Activated CD4-positive, CD25-positive, alpha-beta regulatory T cell treated with anti-CD3 and anti-CD28 coated beads, Interleukin-2, amount 50 U/mL, for 72 hours (primary cell): ENCODE data around the gene OR2L2.
"Not testable (repeated sequence)": the region's sequence is repeated elsewhere in the genome, so short reads cannot be mapped to it uniquely, and the experiment has no call there.

Experiments
- DNase-seq: peaks from one replicate; pipeline ENCODE4 v3.0.0; 2021

OR2L2 gene, protein sequence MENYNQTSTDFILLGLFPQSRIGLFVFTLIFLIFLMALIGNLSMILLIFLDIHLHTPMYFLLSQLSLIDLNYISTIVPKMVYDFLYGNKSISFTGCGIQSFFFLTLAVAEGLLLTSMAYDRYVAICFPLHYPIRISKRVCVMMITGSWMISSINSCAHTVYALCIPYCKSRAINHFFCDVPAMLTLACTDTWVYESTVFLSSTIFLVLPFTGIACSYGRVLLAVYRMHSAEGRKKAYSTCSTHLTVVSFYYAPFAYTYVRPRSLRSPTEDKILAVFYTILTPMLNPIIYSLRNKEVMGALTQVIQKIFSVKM

DNA sequence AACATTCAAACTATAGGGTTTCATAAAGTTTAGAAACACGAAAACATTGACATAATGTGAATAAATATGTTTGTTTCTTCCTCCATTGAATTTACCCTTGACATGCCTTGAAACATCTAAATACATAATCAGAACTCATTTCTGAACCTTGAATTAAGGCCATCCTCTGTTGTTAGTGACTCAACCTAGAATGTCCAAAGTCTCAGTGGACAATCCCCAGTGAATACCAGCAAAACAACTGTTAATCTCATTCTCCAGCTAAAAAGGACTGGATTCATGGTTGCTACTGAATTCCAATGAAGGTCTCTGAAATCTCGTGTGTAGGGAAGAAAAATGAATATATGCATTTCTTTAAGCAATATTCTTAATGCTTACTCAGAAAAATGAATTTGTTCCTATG lies at the start of gene OR2L2:
Gene OR2L2 (plus strand): TSS at position 301 of the 400 bp plus-strand sequence. CDS start 8,198 bp downstream, outside the sequence.
- no peak for DNase-seq

DNA sequence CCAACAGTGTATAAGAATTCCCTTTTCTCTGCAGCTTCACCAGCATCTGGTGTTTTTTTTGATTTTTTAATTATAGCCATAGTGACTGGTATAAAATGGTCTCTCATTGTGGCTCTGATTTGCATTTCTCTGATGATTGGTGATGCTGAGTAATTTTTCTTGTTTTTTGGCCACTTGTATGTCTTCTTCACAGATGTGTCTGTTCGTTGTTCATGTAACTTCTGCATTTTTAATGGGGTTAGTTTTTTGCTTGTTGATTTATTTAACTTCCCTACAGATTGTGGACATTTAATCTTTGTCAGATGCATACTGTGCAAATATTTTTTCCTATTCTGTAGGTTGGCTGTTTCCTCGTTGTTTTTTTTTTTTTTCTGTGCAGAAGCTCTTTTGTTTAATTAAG lies 36.9 kb upstream of the OR2L2 start:
- DNase-seq: no peak

DNA sequence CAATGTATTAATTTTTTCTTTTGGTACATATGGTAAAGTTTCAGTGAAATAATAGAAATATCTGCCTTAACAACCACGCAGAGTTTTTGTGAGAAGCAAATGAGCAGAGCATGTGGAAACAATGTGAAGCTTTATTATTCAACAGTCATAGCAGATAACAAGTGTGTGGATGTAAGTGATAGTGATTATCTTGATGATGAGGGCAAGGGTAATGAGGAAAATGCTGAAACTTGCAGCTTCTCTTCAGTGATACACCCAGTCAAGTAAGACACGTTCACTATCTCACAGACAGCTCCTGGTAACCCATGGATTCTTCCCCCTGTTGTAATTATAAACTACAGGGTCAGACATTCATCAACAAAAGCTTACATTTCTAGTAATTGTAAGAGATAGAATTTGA lies 31.1 kb upstream of the OR2L2 start:
- no peak for DNase-seq

DNA sequence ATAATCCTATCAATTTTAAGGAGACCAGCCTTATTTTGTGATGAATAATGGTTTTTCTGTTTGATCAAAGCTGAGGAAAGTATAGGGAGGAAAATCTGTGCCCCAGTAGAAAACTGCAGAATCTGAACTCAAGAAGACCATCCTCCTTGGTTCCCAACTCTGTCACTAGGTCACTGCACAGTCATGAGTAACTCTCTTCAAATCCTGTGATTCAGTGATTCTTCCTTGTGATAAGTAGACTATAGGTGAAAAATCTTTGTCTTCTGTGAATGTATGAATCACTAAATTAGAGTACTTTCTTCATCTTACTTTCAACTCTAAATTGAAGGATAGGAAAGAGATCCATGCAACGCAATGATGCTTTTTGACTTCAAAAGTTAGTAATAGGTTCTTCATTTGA lies 29.7 kb upstream of the OR2L2 start:
- DNase-seq: no peak

DNA sequence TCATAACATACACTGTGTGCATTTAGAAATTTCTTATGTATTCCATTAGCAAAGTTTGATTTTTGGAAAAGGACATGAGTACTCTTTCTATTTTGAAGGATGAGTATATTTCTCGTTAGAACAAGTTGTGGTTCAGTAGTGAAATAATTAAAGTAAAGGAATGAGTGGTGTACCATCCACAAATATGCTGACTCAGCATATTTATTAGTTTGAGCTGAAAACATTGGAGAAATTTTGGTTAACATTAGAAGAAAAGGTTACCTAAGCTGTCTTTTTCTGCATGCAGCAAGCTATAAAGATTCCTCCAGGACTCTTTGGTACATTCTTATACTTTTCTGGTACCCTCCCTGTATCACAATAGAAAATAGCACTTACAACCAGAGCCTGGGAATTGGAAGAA lies 22.1 kb upstream of the OR2L2 start:
- DNase-seq: no peak

DNA sequence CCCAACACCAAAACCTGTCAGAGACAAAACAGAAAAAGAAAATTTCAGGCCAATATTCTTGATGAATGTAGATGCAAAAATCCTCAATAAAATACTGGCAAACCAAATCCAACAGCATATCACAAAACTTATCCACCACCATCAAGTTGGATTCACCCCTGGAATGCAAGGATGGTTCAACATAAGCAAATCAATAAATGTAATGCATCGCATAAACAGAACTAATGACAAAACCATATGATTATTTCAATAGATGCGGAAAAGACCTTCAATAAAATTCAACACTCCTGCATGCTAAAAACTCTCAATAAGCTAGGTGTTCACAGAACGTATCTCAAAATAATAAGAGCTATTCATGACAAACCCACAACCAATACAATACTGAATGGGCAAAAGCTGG lies 20.2 kb upstream of the OR2L2 start:
- DNase-seq: no peak

DNA sequence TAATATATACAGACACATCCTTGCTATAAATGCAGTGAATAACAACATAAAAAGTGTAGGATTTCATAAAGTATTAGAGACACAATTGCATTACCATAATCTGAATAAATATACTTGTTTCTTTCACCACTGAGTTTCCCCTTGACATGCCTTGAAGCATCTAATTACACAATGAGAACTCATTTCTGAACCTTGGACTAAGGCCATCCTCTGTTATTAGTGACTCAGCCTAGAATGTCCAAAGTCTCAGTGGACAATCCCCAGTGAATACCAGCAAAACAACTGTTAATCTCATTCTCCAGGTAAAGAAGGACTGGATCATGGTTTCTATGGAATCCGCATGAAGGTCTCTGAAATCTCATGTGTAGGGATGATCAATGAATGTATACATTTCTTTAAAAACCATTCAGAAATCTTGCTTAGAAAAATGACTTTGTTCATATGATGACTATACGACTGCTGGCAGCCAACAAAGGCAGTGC lies 16.6 kb upstream of the OR2L2 start, which contains the start of gene OR2L5:
Gene OR2L5 (plus strand): TSS at position 432 of the 482 bp plus-strand sequence. CDS start 8,288 bp downstream, outside the sequence.
- no peak for DNase-seq

DNA sequence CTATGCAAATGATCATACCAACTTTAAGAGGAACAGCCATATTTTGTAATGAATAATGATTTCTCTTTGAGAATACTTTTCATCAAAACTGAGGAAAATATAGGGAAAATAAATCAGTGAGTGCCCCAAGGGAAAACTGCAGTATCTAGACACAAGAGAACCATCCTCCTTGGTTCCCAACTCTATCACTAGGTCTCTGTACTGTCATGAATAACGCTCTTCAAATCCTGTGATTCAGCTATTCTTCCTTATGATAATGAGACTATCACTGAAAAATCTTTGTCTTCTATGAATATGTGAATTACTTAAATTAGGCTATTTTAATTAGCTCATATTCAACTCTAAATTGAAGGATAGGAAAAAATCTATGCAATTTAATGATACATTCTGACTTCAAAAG lies 14.1 kb upstream of the OR2L2 start:
- DNase-seq: no peak

DNA sequence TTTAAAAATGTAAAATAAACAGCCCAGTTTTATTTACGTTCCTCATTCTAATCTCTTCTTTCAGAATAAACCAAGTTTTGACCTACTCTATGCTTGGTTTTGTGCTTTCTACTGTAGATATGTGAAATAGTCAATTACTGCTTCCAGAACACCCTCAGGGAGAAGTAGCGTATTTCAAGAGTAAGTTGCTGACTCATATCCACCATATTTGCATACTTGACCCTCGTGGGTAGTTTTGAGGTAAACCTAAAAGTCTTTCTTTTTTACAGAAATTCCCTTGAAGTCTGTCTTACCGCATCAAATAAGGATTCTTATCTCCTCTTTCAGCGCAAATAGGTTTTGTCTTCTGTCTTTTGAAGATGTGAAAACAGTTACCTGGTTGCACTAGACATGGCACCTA lies 15.3 kb downstream of the OR2L2 start:
- DNase-seq: no peak

DNA sequence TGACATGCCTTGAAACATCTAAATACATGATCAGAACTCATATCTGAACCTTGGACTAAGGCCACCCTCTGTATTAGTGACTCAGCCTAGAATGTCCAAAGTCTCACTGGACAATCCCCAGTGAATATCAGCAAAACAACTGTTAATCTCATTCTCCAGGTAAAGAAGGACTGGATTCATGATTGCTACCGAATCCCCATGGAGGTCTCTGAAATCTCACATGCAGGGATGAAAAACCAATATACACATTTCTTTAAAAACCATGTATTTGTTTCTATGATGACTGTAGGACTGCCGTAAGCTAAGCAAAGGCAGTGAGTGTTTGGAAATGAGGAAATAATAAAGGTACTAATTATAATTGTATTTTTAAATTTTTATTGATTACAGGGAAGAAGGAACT lies 16.7 kb downstream of the OR2L2 start, which contains the start of gene OR2L3:
Gene OR2L3 (plus strand): TSS at position 301 of the 400 bp plus-strand sequence. CDS start 13,846 bp downstream, outside the sequence.
- no peak for DNase-seq

DNA sequence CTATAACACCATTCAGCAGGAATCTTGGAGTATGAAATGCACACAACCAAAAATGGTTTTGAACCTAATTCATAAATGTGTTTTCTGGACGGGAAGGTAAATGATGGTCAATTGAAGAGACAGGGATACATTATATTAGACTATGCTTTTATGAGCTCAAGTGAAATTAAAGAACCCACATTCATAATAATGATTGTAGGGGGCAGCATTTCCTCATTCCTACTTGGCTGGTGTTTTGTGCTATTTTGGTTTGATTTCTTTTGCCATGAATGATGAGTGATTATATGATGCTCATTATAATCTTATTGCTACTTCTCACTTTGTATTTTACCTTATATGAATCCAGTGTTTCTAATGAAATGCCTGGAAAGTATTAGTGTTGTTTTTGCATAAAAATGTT lies 17.1 kb downstream of the OR2L2 start:
- DNase-seq: no peak

DNA sequence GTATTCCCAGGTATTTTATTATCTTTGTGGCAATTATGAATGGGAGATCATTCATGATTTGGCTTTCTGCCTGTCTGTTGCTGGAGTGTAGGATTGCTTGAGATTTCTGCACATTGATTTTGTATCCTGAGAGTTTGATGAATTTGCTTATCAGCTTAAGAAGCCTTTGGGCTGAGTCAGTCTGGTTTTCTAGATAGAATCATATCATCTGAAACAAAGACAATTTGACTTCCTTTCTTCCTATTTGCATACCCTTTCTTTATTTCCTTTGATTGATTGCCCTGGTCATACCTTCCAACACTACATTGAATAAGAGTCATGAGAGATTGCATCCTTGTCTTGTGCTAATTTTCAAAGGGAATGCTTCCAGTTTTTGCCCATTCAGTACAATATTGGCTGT lies 24.8 kb downstream of the OR2L2 start:
- no peak for DNase-seq

DNA sequence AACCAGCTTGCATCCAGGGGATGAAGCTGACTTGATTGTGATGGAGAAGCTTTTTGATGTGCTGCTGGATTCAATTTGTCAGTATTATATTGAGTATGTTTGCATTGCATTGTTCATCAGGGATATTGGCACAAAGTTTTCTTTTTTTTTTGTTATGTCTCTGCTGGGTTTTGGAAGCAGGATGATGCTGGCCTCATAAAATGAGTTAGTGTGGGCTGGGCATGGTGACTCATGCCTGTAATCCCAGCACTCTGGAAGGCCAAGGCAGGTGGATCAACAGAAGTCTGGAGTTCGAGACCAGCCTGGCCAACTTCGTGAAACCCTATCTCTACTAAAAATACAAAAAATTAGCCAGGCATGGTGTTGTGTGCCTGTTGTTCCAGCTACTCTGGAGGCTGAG lies 25.4 kb downstream of the OR2L2 start:
- DNase-seq: no peak

DNA sequence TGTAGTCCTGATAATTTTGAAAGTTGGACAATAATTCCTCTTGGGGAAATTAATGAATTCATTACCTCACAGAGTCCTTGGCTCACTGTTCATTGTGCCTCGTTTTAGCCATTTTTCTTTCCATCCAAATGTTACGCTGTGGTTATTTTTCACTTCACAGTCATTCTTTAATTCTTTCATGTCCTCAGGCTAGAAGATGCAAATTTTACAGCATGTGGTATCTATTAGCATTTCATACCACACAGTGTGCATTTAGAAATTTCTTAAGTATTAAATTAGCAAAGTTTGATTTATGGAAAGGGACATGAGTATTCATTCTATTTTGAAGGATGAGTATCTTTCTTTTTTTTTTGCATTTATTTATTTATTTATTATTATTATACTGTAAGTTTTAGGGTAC lies 35.2 kb downstream of the OR2L2 start:
- no peak for DNase-seq

DNA sequence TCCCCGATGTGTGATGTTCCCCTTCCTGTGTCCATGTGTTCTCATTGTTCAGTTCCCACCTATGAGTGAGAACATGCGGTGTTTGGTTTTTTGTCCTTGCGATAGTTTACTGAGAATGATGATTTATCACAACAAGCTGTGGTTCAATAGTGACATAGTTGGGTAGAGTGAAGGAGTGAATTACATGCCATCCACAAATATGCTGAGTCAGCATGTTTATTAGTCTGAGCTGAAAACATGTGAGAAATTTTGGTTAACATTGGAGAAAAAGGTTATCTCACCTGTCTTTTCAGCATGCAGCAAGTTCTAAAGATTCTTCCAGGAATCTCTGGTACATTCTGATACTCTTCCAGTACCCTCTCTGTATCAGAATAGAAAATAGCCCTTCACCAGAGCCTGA lies 35.7 kb downstream of the OR2L2 start:
- no peak for DNase-seq

DNA sequence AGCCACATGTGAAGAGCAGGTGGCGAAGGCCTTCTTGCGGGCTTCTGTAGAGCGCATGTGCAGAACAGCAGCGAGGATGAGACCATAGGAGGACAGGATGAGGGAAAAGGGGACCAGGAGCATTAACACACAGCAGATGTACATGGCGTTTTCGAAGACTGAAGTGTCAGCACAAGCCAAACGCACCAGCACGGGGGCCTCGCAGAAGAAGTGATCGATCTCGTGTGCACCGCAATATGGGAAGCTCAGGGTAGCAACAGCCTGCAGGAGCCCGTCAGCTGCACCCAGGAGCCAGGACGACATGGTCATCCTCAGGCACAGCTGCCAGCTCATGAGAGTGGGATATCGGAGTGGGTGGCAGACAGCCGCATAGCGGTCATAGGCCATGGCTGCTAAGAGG lies 54.0 kb downstream of the OR2L2 start:
- DNase-seq: not testable (repeated sequence)
